Endothelial cell of umbilical vein (primary cell): ENCODE results near the gene PLEKHH1. TPM values are rescaled to one million over a fixed set of nuclear protein-coding genes. Genes with fewer than 3 reads are reported as not detected.

ENCODE experiments used
- BruUV-seq: library from RNA; stranded (reverse); fragments of 400-500 nt; replicated peaks from 2 replicates; lab custom pipeline; 2021; lab: Mats Ljungman, UMichigan
- CTCF ChIA-PET: fragments of 300-600, 350-600 bp; sonication (Branson Sonifier 250); formaldehyde crosslinking; loops from one replicate; lab custom pipeline; 2021; ENCODE audit warnings: antibody characterized with exemption, inconsistent platforms; lab: Charles Lee
- POLR2A ChIA-PET: fragments of 300-600, 350-600 bp; sonication (Branson Sonifier 250); formaldehyde crosslinking; loops from one replicate; lab custom pipeline; 2021; ENCODE audit warnings: antibody characterized with exemption, inconsistent platforms; lab: Charles Lee
- DNase-seq: peaks from one replicate; pipeline ENCODE4 v3.0.0-alpha.2; 2011; ENCODE audit warnings: low read depth, low spot score
- FAIRE-seq: peaks from 2 replicates; lab custom pipeline; 2011; peaks lifted over from hg19 to GRCh38; lab: Jason Lieb, UNC
- H2AFZ ChIP-seq: 2 replicates; pipeline ENCODE4 v1.6.0; 2012; ENCODE audit warnings: low read depth, low read length, control low read depth, inconsistent platforms
- H3K27ac ChIP-seq: 2 replicates; pipeline ENCODE4 v1.5.1; 2011; ENCODE audit warnings: low read depth, mild to moderate bottlenecking, control low read depth, low read length, moderate library complexity; ENCODE audit not compliant: insufficient read depth
- H3K27me3 ChIP-seq, 2 experiments: 2 replicates each; pipeline versions ENCODE4 v1.6.0 to v1.6.1; 2011; ENCODE audit warnings: low read length in 2 of 2, mixed read lengths in 1 of 2; ENCODE audit not compliant: control insufficient read depth in 2 of 2, insufficient read depth in 2 of 2
- H3K36me3 ChIP-seq, 2 experiments: 2 replicates in 1 of 2; 3 replicates in 1 of 2; pipeline ENCODE4 v1.5.1; 2011; ENCODE audit warnings: low read length in 2 of 2, mild to moderate bottlenecking in 1 of 2, moderate library complexity in 1 of 2; ENCODE audit not compliant: control insufficient read depth in 2 of 2, insufficient read depth in 2 of 2; ENCODE audit errors: extremely low read depth in 1 of 2
- H3K4me1 ChIP-seq: 3 replicates; pipeline ENCODE4 v1.5.1; 2011; ENCODE audit warnings: mild to moderate bottlenecking, low read length; ENCODE audit not compliant: control insufficient read depth, insufficient read depth; ENCODE audit errors: extremely low read depth
- H3K4me2 ChIP-seq: 2 replicates; pipeline ENCODE4 v1.6.1; 2011; ENCODE audit warnings: low read length, control low read depth, mixed read lengths; ENCODE audit not compliant: insufficient read depth
- H3K4me3 ChIP-seq, 3 experiments: fragments of 200-600 bp in 1 of 3; sonication (generic), shearing (Covaris generic) in 1 of 3; replicated peaks in 1 of 3; 2 replicates each; pipeline ENCODE4 v1.5.1; 2011 to 2016; ENCODE audit warnings: control low read depth in 3 of 3, low read length in 3 of 3, mild to moderate bottlenecking in 2 of 3, inconsistent platforms in 1 of 3, low read depth in 1 of 3, moderate library complexity in 1 of 3; ENCODE audit not compliant: insufficient read depth in 1 of 3
- H3K79me2 ChIP-seq: 2 replicates; pipeline ENCODE4 v1.6.0; 2012; ENCODE audit warnings: low read length, inconsistent platforms; ENCODE audit not compliant: control insufficient read depth, insufficient read depth
- H3K9ac ChIP-seq: replicated peaks from 2 replicates; pipeline ENCODE3; 2011; ENCODE audit warnings: low read length, control low read depth; ENCODE audit not compliant: insufficient read depth; ENCODE audit errors: extremely low read depth
- H3K9me1 ChIP-seq: replicated peaks from 3 replicates; pipeline ENCODE4 v1.6.0; 2011; ENCODE audit warnings: mild to moderate bottlenecking, low read length; ENCODE audit not compliant: control insufficient read depth, insufficient read depth; ENCODE audit errors: extremely low read depth
- H3K9me3 ChIP-seq: replicated peaks from 2 replicates; pipeline ENCODE4 v1.5.1; 2012; ENCODE audit warnings: low read length, inconsistent platforms; ENCODE audit not compliant: control insufficient read depth, insufficient read depth
- H4K20me1 ChIP-seq: replicated peaks from 2 replicates; pipeline ENCODE3; 2011; ENCODE audit warnings: mild to moderate bottlenecking, low read length; ENCODE audit not compliant: control insufficient read depth, insufficient read depth; ENCODE audit errors: extremely low read depth
- EZH2 ChIP-seq: IDR thresholded peaks from 2 replicates; pipeline ENCODE4 v1.6.1; 2012; ENCODE audit warnings: borderline replicate concordance, low read depth, mild to moderate bottlenecking, moderate library complexity, low read length, inconsistent platforms; ENCODE audit not compliant: severe bottlenecking
- FOS ChIP-seq: IDR thresholded peaks from 2 replicates; pipeline ENCODE4 v1.6.1; 2011; ENCODE audit warnings: mild to moderate bottlenecking, low read length, moderate library complexity, borderline replicate concordance; ENCODE audit not compliant: insufficient read depth
- GATA2 ChIP-seq: IDR thresholded peaks from 2 replicates; pipeline ENCODE4 v1.7.0; 2011; ENCODE audit warnings: low read depth, mild to moderate bottlenecking, moderate library complexity, mixed read lengths, low read length; ENCODE audit not compliant: insufficient read length, insufficient read depth
- JUN ChIP-seq: IDR thresholded peaks from 2 replicates; pipeline ENCODE4 v1.6.1; 2011; ENCODE audit warnings: borderline replicate concordance, low read depth; ENCODE audit not compliant: insufficient read length, insufficient read depth
- MYC ChIP-seq: IDR thresholded peaks from one replicate; pipeline ENCODE4 v1.6.1; 2011; ENCODE audit warnings: mild to moderate bottlenecking, low read depth, low read length
- POLR2A ChIP-seq: IDR thresholded peaks from 2 replicates; pipeline ENCODE4 v1.6.1; 2012; ENCODE audit warnings: low read depth, mild to moderate bottlenecking, control low read depth, low read length
- POLR2AphosphoS5 ChIP-seq: IDR thresholded peaks from 2 replicates; pipeline ENCODE4 v1.6.1; 2012; ENCODE audit warnings: low read depth, mild to moderate bottlenecking, control low read depth, low read length, moderate library complexity; ENCODE audit not compliant: insufficient read depth
- dilution Hi-C: fragments of 300-500 bp; cut with MboI; formaldehyde crosslinking; loops from one replicate; pipeline ENCODE4 v1.15.0; 2019; ENCODE audit warnings: low sequenced_read_pairs; ENCODE audit not compliant: extremely low pct_ligation_motif_present
- intact Hi-C: fragments of 100-400 bp; cut with micrococcal nuclease; formaldehyde crosslinking; loops from one replicate; pipeline ENCODE4 v1.10.0; 2022
- polyA plus RNA-seq, 4 experiments: library from polyadenylated mRNA; depleted of rRNA in 3 of 4; stranded (reverse) in 3 of 4; unstranded in 1 of 4; fragments of >200 nt; gene quantifications; 2 replicates each; pipeline versions ENCODE4 v1.2.1 to v1.2.3, GENCODE V29; 2011 to 2012; ENCODE audit warnings: missing spikeins in 1 of 4
- total RNA-seq: library from RNA; stranded (reverse); gene quantifications from 2 replicates; pipeline ENCODE4 v1.2.3, GENCODE V29; 2021
- TF ChIP-seq, protein P1 (sequence below): IDR thresholded peaks from 2 replicates; pipeline ENCODE4 v1.6.1; 2011; ENCODE audit not compliant: insufficient read depth, insufficient read length
- TF ChIP-seq, protein P2 (sequence below), 2 donors: IDR thresholded peaks; 1 replicate in 1 of 2; 2 replicates in 1 of 2; pipeline ENCODE4 v1.5.1; 2011; ENCODE audit warnings: low read length in 2 of 2, mild to moderate bottlenecking in 2 of 2, moderate library complexity in 2 of 2, control low read depth in 1 of 2, inconsistent platforms in 1 of 2, low read depth in 1 of 2; ENCODE audit not compliant: insufficient read depth in 1 of 2; ENCODE audit errors: extremely low read depth in 1 of 2

The PLEKHH1 gene
- total and polyA plus RNA-seq, 2 donors (not counting 3 experiments of a cell fraction or from before 2014, with no cell fraction given) = 0.17 to 0.71 TPM

DNA sequence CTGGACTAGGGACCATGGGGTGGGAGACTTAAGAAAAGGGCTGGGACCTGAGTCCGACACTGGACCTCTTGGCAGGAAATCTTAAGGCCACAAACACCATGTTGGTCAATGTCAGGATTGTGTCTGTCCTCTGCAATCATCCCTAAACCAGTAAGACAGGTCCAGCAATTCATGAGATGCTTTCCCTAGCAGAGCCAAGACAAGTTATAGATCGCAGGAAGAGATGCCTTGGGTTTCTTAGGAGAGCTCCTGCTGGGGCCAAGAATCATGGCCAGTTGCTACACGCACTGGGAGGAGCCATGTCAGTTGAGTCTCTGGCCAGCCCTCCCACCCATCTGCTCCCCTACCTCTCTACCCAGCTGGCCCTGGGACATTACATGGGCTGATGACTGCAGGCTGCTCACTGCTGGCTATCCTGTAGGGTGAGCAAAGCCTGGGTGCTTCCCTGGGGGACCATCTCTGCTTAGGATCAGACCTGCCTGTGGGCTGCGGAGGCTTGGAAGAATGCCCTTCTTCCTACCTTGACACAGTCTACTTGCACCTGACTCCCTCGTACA is 14.2 kb downstream of the PLEKHH1 start:
- no peaks in the 10 kb centered on the region for H3K9me1 ChIP-seq
- BruUV-seq = no TSS peak
- intact Hi-C loops = no loop called here

DNA sequence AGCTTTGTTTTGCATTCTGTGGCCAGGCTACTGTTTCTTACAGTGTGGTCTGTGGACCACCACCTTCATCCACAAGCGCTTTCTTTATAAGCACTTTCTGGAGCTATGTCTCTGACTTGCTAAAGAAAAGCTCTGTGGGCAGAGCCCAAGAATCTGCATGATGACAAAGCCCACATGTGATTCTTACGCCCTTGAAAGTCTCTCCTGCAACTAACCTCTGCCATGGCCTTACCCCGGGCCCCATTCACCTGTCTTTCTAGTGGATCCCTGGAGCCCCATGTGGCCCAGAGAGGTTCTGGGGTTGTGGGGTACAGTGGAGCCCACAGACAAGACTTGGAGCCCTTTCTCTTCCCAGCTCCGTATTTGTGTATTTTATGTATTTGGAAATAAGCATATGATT is 16.6 kb downstream of the PLEKHH1 start:
- ChIA-PET CTCF (interaction anchor here (0.6 to 2.3 kb wide), 5 partner anchors 11 to 81 kb away, joined by 3 to 8 read pairs (median 3); no protein-coding TSS in a partner anchor), POLR2A (no interaction called here)
- Histone ChIP-seq H3K27ac (no peak overlapping the region), H2AFZ (no peak overlapping the region), H3K4me1 (no peaks in the 10 kb centered on the region), H4K20me1 (no peaks in the 10 kb centered on the region), H3K9ac (no peak overlapping the region), H3K4me2 (no peak overlapping the region), H3K36me3 (no peaks in the 10 kb centered on the region), H3K79me2 (no peaks in the 10 kb centered on the region), H3K27me3 (peaks cover 13 to 18% of the 10 kb centered on the region in 2 experiments), H3K4me3 (no peak overlapping the region), H3K9me1 (no peaks in the 10 kb centered on the region), H3K9me3 (no peaks in the 10 kb centered on the region)
- no peak for FAIRE-seq
- no peak for DNase-seq
- TF ChIP-seq FOS = no peak
- TF ChIP-seq JUN = no peak
- no peak for TF ChIP-seq MYC
- no peak for TF ChIP-seq POLR2A
- TF ChIP-seq, protein P1, sequence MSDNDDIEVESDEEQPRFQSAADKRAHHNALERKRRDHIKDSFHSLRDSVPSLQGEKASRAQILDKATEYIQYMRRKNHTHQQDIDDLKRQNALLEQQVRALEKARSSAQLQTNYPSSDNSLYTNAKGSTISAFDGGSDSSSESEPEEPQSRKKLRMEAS = no peak
- TF ChIP-seq, protein P2, sequence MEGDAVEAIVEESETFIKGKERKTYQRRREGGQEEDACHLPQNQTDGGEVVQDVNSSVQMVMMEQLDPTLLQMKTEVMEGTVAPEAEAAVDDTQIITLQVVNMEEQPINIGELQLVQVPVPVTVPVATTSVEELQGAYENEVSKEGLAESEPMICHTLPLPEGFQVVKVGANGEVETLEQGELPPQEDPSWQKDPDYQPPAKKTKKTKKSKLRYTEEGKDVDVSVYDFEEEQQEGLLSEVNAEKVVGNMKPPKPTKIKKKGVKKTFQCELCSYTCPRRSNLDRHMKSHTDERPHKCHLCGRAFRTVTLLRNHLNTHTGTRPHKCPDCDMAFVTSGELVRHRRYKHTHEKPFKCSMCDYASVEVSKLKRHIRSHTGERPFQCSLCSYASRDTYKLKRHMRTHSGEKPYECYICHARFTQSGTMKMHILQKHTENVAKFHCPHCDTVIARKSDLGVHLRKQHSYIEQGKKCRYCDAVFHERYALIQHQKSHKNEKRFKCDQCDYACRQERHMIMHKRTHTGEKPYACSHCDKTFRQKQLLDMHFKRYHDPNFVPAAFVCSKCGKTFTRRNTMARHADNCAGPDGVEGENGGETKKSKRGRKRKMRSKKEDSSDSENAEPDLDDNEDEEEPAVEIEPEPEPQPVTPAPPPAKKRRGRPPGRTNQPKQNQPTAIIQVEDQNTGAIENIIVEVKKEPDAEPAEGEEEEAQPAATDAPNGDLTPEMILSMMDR (IDR thresholded peaks at IDR 0.05; ENCODE audit: extremely low read depth in 1 of 2, insufficient read depth in 1 of 2, low read depth in 1 of 2, low read length in 2 of 2) = no peak
- TF ChIP-seq EZH2 = no peak
- TF ChIP-seq POLR2AphosphoS5 = no peak
- no peak for TF ChIP-seq GATA2
- intact Hi-C loops = no loop called here
- dilution Hi-C loops = no loop called here
- BruUV-seq = no TSS peak

More for the DNA sequence above, 14.2 kb downstream of the PLEKHH1 start:
- H4K20me1 ChIP-seq = no peaks in the 10 kb centered on the region
- H3K36me3 ChIP-seq = no peaks in the 10 kb centered on the region
- H3K9ac ChIP-seq = no peak overlapping the region
- H3K4me3 ChIP-seq = no peak overlapping the region
- H3K27ac ChIP-seq = no peak overlapping the region
- no peak for FAIRE-seq
- no peaks in the 10 kb centered on the region for H3K4me1 ChIP-seq
- peaks cover 23 to 26% of the 10 kb centered on the region in 2 experiments for H3K27me3 ChIP-seq
- no peaks in the 10 kb centered on the region for H3K79me2 ChIP-seq
- no peaks in the 10 kb centered on the region for H3K9me3 ChIP-seq
- no peak overlapping the region for H3K4me2 ChIP-seq
- no peak for DNase-seq
- dilution Hi-C loops = no loop called here
- ChIA-PET CTCF (interaction anchor here (1.4 to 2.0 kb wide), 2 partner anchors 10 to 15 kb away, joined by 4 to 5 read pairs; no protein-coding TSS in a partner anchor), POLR2A (no interaction called here)
- H2AFZ ChIP-seq = no peak overlapping the region
- TF ChIP-seq MYC = no peak
